GM23248 (cell line): ENCODE measurements around the gene NLGN2.

Experiments
- EZH2 ChIP-seq: fragments of 200-600 bp; sonication (generic); IDR thresholded peaks from 2 replicates; pipeline ENCODE4 v1.6.1; 2018; ENCODE audit warnings: antibody characterized with exemption, mild to moderate bottlenecking; ENCODE audit not compliant: insufficient read depth, poor library complexity, severe bottlenecking
- EZH2phosphoT487 ChIP-seq: fragments of 200-600 bp; sonication (generic); IDR thresholded peaks from 2 replicates; pipeline ENCODE4 v1.6.1; 2018; ENCODE audit warnings: antibody characterized with exemption, moderate library complexity, mild to moderate bottlenecking, low read depth; ENCODE audit not compliant: insufficient read depth

DNA sequence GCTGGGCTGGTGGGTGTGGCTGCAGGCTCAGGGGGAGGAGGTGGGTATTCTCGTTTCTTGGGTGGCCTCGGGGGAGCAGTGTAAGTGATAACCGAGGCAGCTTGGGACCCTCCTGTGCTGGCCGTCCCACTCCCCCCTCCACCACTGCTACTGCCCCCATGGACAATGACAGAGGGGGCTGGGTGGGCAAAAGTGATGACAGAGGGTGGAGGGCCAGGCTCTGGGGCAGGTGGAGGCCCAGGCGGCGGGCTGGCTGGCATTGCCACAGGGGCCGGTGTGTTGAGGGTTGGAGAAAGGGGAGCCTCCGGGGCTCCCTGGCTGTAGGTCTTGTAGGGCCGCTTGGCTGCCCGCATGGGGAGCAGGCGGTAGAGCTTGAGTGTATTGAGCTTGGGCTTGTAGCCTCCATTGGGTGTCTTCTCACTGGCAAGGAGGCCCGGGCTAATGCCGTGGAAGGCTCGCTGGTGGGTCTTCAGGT lies 55.8 kb downstream of the NLGN2 start:
- no peak for TF ChIP-seq EZH2
- no peak for TF ChIP-seq EZH2phosphoT487
